M059J (cell line): Measurements from ENCODE around the gene PIK3R1. TPM values are rescaled to one million over a fixed set of nuclear protein-coding genes. Genes with fewer than 3 reads are reported as not detected.

Experiments
- DNase-seq: peaks from one replicate; pipeline ENCODE4 v3.0.0-alpha.2; 2012; ENCODE audit warnings: low read depth
- total RNA-seq: library from RNA; depleted of rRNA; stranded (reverse); fragments of >200 nt; shearing (Covaris generic); gene quantifications from 2 replicates; pipeline ENCODE4 v1.2.3, GENCODE V29; 2014

Gene PIK3R1
- total RNA-seq, 1 experiment from 2014 or later = 32.7 TPM

GRCh38 chr5:68296895-68297294 is 81.3 kb downstream of the PIK3R1 start:
- DNase-seq = no peak

DNA sequence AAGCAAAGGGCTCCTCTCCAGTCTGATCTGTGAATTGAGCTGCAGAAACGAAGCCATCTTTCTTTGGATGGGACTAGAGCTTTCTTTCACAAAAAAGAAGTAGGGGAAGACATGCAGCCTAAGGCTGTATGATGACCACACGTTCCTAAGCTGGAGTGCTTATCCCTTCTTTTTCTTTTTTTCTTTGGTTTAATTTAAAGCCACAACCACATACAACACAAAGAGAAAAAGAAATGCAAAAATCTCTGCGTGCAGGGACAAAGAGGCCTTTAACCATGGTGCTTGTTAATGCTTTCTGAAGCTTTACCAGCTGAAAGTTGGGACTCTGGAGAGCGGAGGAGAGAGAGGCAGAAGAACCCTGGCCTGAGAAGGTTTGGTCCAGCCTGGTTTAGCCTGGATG is 82.1 kb downstream of the PIK3R1 start:
- no peak for DNase-seq

DNA sequence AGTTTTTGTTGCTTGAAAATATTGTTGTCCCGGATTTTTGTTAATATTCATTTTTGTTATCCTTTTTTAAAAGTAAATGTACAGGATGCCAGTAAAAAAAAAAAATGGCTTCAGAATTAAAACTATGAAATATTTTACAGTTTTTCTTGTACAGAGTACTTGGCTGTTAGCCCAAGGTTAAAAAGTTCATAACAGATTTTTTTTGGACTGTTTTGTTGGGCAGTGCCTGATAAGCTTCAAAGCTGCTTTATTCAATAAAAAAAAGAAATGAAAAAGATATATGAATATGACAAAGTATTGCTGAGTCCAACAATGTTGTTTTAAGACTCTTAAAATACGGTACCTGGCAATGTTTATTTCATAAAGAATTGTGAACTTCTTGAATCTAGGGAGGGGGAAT is 82.9 kb downstream of the PIK3R1 start:
- no peak for DNase-seq

DNA sequence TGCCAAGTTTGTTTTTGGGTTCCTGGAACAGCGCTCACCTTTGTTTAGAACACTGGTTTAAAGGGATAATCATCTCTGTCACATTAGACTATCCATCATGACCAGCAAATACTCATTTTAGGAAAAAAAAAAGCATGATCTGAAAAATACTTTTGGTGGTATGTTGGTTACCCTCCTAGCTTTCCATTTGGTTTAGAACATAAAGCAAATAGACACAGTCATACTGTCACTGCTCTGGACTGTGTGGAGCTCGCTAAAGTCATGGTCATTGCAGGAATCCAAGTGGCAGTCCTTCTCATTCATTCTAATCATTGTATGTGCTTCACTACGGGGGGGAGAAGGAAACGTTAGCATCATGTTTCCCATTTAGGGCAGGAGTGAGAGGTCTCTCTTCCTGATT is 83.5 kb downstream of the PIK3R1 start:
- DNase-seq = no peak

GRCh38 chr5:68299575-68299974 is 84.0 kb downstream of the PIK3R1 start:
- DNase-seq = no peak

DNA sequence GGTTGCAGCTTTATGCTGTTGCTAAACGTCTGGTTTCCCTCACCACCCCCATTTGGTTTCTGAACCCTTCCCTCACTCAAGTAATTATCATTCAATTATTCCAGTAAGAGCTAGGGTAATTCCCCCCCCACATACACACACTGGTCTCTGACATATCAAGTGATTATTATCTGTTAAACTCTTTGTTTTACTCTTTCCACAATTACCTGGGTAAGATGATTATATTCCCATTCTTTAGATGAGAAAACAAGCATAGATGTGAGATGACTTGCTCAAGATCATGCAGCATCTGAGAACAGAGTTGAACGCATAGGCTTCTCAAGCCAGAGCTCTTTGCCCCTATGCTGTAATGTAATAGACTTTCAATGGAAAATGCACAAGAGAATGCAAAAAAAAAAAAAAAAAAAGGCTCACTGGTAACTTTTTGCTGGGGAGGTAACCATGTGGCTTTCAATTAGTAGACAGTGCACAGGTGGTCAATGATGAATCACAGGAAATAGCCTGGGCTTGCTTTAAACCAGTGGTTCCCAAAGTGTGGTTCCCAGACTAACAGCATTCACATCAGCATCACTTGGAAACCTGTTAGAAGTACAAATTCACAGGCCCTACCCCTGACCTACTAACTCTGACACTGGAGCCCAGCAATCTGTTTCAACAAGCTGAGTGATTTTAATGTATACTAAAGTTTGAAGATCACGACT is 87.6 kb downstream of the PIK3R1 start:
- DNase-seq = peak; percentile 86

DNA sequence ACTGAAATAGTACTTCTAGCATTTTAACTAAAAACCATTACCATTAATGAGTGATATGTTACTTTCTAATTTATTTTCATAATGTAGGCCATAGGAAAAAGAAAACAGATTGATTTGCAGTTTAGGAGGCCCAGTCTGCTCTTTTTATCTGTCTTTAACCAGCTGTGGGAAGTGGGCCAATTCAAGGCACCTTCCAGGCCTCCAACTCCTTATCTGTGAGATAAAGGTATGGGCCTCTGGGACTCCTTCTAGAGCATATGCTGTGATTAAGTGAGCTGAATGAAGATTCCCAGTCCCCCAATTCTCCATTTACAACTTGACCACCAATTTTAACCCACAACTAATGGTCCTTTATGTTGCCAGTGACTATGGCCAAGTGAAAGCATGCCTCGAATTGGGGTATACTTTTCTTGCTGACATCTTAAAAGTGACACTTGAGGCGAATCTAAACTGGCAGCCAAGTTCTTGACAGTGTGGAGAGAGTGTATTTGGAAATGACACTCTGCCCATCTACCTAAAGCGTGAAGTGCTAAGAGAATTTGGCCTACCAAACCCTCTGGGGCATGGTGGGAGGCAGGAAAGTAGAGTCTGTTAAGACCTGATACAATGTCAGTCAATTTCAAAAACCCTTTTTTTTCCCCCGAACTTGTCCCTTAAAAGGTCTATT is 88.3 kb downstream of the PIK3R1 start:
- DNase-seq = no peak

DNA sequence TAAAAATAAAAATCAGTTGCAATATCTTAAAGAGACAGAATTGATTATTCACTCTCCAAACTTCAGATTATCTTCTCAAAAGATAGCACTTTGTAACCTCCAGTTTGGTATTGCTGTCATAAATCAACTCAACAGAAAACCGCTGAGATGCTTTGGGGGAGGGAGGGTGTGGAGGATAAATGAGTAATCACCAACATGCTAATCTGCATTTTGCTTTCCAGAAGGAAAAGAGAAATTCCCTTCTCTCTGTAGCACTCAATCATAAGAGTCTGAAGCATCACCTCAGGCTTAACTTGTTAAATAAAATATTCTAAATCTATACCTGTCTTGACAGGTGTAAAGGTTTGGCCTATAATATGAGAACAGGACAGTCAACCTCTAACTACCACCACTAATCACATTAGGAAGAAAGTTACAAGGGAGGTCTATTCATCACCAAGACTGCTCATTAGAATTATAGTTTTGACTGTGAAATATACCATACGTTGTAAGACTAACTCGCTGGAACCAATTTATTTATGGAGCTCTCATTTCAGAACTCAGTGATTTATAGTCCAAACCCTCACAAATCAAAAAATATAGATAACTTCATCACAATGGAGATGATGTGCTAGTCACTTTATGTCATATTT is 89.0 kb downstream of the PIK3R1 start:
- peak; percentile 82 for DNase-seq

DNA sequence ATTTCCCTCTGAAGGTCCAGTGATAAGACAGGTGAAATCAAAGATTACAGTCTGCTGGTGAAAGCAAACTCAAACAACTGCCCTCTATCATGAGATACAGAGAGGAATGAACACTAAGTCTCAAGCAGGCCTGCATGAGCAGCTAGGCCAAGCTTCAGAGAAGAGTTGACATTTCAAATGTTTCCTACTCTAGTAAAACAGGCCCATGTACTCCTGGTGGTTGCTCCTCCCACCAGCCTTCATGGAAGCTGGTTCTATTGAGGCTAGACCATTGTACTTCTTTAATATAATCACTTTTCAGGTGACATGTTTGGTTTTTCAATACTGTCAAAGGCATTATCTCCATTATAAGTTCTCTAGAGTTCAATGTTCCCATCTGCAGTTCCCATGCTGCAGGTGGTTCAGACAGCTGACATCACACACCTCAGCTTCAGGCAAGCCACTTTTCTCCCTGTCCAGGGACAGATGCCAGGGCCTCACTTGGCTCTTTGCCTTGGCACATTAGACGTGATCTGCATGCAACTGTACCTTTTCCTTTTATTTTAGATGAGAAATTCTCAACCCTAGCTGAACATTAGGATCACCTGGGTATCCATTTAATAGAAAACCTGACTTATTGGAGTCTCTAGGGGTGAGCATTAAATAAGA is 89.8 kb downstream of the PIK3R1 start:
- DNase-seq = no peak

GRCh38 chr5:68306361-68307014 is 90.9 kb downstream of the PIK3R1 start:
- no peak for DNase-seq

GRCh38 chr5:68313336-68313735 is 97.8 kb downstream of the PIK3R1 start:
- peak; percentile 63 for DNase-seq

DNA sequence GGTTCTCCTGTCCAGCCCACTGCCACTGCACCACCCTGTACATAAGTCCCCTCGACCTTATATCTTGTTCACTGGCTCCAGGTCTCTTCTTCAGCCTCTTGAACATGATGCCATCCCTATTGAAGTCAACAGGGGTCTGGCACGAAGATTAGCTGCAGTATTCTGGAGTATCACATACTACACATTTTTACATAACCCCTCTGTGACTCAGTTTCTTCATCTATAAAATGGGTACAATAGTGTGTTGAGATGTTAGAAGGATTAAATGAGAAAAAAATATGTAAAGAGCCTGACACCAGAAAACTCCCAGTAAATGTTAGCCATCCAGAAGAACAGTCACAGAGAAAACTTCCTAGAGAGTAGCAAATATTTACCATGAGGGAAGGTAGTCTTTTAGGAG is 98.9 kb downstream of the PIK3R1 start:
- no peak for DNase-seq

DNA sequence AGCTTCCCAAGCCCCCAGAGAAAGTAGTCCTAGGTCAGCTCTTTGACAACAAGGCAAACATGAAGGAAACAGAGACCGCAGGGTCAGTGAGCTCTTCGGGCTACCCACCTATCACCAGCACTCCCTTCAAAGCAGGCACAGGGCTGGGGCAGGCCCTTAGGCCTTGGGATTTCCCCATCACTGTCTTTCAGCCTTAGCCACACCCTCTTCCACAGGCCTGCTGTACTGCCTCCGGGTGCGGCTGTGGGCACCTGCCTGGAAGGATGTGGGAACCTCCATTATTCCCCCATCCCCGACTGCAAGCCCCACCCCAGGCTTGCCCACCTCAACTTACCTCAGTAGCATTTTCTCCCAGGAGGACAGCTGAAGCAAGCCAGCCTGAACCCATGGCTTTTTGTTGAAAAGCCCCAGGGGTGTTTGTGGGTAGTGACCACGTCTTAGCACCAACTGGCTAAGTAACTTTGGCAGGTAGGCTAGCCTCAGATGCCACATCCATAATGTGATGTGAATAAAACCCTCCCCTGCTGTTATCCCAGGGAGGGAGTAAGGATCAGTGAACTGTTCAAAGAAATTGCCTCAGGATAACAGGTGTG is 100.2 kb downstream of the PIK3R1 start:
- peak; percentile 59 for DNase-seq

GRCh38 chr5:68316469-68316868 is 100.9 kb downstream of the PIK3R1 start:
- DNase-seq = no peak

DNA sequence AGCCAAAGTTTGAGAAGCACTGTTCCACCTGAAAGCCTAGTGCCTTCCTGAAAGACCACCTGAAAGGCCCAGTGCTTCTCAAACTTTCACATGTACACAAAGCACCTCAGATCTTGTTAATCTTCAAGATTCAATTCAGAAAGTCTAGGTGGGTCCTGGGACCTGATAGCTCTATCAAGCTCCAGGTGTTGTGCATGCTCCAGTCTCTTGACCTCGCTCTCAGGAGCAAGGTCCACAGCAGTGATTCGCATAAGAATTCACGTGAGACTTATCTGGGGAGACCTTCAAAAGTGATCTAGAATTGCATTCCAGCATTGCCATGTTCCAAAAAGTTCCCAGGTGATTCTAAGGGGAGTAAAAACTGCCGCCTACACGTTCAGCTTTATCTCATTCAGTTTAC is 102.1 kb downstream of the PIK3R1 start:
- no peak for DNase-seq

DNA sequence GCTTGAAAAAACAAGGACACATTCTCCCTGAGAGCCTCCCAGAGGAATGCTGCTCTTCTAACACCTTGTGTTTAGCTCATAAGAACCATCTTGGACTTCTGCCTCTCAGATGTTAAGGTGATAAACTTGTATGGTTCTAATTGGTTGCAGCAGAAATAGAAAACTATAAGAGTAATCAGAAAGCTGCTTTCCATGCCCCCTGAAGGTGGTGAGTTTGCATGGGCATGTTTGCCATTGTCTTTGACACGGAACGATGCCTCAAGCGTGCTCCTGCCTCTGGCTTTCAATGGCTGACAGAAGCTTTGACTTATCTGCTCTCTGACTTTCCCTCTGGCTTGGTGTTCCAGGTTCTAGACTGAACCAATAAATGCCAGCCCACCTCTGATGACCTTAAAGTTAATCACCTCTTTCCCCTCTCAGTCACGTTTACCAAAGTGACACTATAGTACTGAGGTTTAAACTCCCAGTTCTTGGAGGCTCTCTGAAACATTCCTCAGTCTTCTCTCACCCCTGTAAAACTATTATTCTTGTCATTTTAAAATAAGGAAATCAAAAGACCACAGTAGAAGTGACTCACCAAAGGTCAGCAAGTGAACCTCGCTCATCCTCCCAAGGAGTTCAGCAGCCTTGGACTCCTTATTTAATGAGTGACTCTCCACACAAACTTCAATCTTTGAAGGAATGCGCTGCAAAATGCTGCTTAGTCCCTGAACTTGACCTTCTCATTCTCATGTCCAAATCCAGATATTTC is 103.6 kb downstream of the PIK3R1 start:
- DNase-seq = peak; percentile 97

- peak; percentile 77 for DNase-seq
Measured at GRCh38 chr5:68319706-68320412, 104.3 kb downstream of the PIK3R1 start.

- no peak for DNase-seq
Measured at GRCh38 chr5:68320413-68320986, 104.9 kb downstream of the PIK3R1 start.

GRCh38 chr5:68325065-68325580 is 109.6 kb downstream of the PIK3R1 start:
- DNase-seq = no peak
